ENCODE data around the gene MPIG6B.

- TF ChIP-seq CTCF (IDR thresholded peaks at IDR 0.05; ENCODE audit: low read depth, low read length, poor library complexity, severe bottlenecking): no peak
- no peak for TF ChIP-seq EZH2phosphoT487 (IDR thresholded peaks at IDR 0.05; ENCODE audit: borderline replicate concordance, low read length)
These were observed 35.9 kb upstream of the MPIG6B start for GRCh38 chr6:31687321-31687720.
